ENCODE data around the gene INTS7. TPM values are rescaled to one million over a fixed set of nuclear protein-coding genes. Genes with fewer than 3 reads are reported as not detected.

Gene INTS7
- polyA plus RNA-seq, 1 of the 3 experiments (the other 2 are of a cell fraction) = 8.7 TPM

GRCh38 chr1:211948377-211948776 is 87.0 kb downstream of the INTS7 start:
- Histone ChIP-seq H3K9me2 (no peaks in the 10 kb centered on the region), H3K4me2 (no peak overlapping the region), H2AFZ (ENCODE audit: low read depth) (no peak overlapping the region), H4K20me1 (ENCODE audit: insufficient read depth) (no peaks in the 10 kb centered on the region), H3K4me3 (ENCODE audit: low read depth in 2 of 2, low read length in 1 of 2) (no peak overlapping the region), H3K9me3 (no peaks in the 10 kb centered on the region), H3F3A (replicated peaks; ENCODE audit: insufficient read depth) (no peaks in the 10 kb centered on the region), H3K79me2 (ENCODE audit: insufficient read depth) (no peaks in the 10 kb centered on the region), H3K36me3 (replicated peaks in 1 of 2; ENCODE audit: control insufficient read depth in 1 of 2, insufficient read depth in 2 of 2, low read length in 1 of 2) (peaks cover 9 to 44% of the 10 kb centered on the region in 2 experiments), H3K4me1 (ENCODE audit: control insufficient read depth in 1 of 2, insufficient read depth in 2 of 2, low read depth in 1 of 2, low read length in 1 of 2) (no peaks in the 10 kb centered on the region; a peak in 1 of 4 replicates), H3K9ac (no peak overlapping the region), H3K27me3 (ENCODE audit: insufficient read depth) (no peaks in the 10 kb centered on the region), H3K27ac (ENCODE audit: low read depth in 2 of 2, low read length in 1 of 2) (no peak overlapping the region)
- ChIA-PET CTCF (no interaction called here), POLR2A (no interaction called here)
- TF ChIP-seq POLR2AphosphoS5 (IDR thresholded peaks at IDR 0.05; ENCODE audit: low read depth, low read length) (no peak), MXI1 (IDR thresholded peaks at IDR 0.05; ENCODE audit: low read depth, low read length) (no peak), MAX (IDR thresholded peaks at IDR 0.05; ENCODE audit: low read depth) (no peak), IRF3 (IDR thresholded peaks at IDR 0.05; ENCODE audit: low read depth, low read length) (no peak), GATA2 (CRISPR knock-in tag; IDR thresholded peaks at IDR 0.05) (no peak), CHD2 (IDR thresholded peaks at IDR 0.05; ENCODE audit: low read length, partially characterized antibody) (no peak), TAF1 (IDR thresholded peaks at IDR 0.05; ENCODE audit: borderline replicate concordance, low read depth, low read length) (no peak), SMC3 (IDR thresholded peaks at IDR 0.05; ENCODE audit: low read depth, low read length) (no peak), MEF2A (IDR thresholded peaks at IDR 0.05; ENCODE audit: borderline replicate concordance, low read depth) (no peak), EP300 (IDR thresholded peaks at IDR 0.05; ENCODE audit: borderline replicate concordance in 1 of 2, low read depth in 1 of 2, low read length in 1 of 2) (no peak), TCF12 (IDR thresholded peaks at IDR 0.05) (no peak), GABPA (IDR thresholded peaks at IDR 0.05; ENCODE audit: low read depth) (no peak), RAD21 (IDR thresholded peaks at IDR 0.05; ENCODE audit: low read length) (no peak)
- TF ChIP-seq, protein P1, sequence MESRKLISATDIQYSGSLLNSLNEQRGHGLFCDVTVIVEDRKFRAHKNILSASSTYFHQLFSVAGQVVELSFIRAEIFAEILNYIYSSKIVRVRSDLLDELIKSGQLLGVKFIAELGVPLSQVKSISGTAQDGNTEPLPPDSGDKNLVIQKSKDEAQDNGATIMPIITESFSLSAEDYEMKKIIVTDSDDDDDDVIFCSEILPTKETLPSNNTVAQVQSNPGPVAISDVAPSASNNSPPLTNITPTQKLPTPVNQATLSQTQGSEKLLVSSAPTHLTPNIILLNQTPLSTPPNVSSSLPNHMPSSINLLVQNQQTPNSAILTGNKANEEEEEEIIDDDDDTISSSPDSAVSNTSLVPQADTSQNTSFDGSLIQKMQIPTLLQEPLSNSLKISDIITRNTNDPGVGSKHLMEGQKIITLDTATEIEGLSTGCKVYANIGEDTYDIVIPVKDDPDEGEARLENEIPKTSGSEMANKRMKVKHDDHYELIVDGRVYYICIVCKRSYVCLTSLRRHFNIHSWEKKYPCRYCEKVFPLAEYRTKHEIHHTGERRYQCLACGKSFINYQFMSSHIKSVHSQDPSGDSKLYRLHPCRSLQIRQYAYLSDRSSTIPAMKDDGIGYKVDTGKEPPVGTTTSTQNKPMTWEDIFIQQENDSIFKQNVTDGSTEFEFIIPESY (IDR thresholded peaks at IDR 0.05; ENCODE audit: borderline replicate concordance, low read depth) = no peak
- TF ChIP-seq, protein P2, sequence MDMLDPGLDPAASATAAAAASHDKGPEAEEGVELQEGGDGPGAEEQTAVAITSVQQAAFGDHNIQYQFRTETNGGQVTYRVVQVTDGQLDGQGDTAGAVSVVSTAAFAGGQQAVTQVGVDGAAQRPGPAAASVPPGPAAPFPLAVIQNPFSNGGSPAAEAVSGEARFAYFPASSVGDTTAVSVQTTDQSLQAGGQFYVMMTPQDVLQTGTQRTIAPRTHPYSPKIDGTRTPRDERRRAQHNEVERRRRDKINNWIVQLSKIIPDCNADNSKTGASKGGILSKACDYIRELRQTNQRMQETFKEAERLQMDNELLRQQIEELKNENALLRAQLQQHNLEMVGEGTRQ (IDR thresholded peaks at IDR 0.05; ENCODE audit: borderline replicate concordance, low read depth, low read length) = no peak
- WGBS (ENCODE audit: low lambda C conversion rate) = 91% methylated on average over 5 of the region's 5 CpGs
- no peak for DNase-seq
